ENCODE data around the gene GRIN1.

DNA sequence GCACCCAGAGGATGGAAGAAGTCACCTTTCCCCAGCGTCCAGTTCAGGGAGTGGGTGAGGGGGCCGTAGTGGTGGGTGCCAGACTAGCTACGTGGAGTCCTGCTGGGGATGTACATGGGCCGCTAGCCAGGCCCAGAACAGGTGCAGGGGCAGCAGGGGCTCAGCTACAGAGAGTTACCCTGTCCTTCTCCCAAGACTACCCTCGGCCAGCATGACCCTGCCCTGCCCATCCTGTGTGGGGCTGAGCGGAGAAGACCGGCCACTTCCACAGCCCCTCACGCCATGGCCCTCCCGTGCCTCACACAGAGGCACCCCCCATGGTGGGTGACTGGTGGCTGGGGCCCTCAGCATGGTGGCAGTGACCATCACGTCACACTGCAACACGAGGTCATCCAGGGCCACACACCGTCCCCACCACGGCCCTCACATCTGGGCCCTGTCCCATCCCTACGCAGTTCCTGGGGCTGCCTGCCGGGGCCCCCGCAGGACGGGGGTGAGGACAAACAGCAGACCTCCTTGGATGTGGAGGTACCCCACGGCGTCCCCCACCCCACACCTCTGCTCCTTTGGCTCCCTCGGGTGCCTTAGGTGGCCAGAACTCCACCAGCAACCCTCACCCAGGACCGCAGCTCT lies 23.4 kb upstream of the GRIN1 start:
- TF ChIP-seq, protein P1, sequence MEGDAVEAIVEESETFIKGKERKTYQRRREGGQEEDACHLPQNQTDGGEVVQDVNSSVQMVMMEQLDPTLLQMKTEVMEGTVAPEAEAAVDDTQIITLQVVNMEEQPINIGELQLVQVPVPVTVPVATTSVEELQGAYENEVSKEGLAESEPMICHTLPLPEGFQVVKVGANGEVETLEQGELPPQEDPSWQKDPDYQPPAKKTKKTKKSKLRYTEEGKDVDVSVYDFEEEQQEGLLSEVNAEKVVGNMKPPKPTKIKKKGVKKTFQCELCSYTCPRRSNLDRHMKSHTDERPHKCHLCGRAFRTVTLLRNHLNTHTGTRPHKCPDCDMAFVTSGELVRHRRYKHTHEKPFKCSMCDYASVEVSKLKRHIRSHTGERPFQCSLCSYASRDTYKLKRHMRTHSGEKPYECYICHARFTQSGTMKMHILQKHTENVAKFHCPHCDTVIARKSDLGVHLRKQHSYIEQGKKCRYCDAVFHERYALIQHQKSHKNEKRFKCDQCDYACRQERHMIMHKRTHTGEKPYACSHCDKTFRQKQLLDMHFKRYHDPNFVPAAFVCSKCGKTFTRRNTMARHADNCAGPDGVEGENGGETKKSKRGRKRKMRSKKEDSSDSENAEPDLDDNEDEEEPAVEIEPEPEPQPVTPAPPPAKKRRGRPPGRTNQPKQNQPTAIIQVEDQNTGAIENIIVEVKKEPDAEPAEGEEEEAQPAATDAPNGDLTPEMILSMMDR (IDR thresholded peaks at IDR 0.05; ENCODE audit: extremely low read depth in 1 of 2, insufficient read depth in 1 of 2, low read depth in 1 of 2, low read length in 2 of 2): no peak
- TF ChIP-seq POLR2A (IDR thresholded peaks at IDR 0.05; ENCODE audit: low read depth, low read length) (no peak), MYC (IDR thresholded peaks at IDR 0.05; ENCODE audit: low read depth, low read length) (no peak), EZH2 (IDR thresholded peaks at IDR 0.05; ENCODE audit: borderline replicate concordance, low read depth, low read length, severe bottlenecking) (no peak), FOS (IDR thresholded peaks at IDR 0.05; ENCODE audit: borderline replicate concordance, insufficient read depth, low read length) (no peak), POLR2AphosphoS5 (IDR thresholded peaks at IDR 0.05; ENCODE audit: insufficient read depth, low read depth, low read length) (no peak), JUN (IDR thresholded peaks at IDR 0.05; ENCODE audit: borderline replicate concordance, insufficient read depth, insufficient read length, low read depth) (no peak)
- TF ChIP-seq, protein P2, sequence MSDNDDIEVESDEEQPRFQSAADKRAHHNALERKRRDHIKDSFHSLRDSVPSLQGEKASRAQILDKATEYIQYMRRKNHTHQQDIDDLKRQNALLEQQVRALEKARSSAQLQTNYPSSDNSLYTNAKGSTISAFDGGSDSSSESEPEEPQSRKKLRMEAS (IDR thresholded peaks at IDR 0.05; ENCODE audit: insufficient read depth, insufficient read length): no peak
